CD4-positive, alpha-beta T cell (primary cell): ENCODE data around the gene RBPJL. TPM values are rescaled to one million over a fixed set of nuclear protein-coding genes. Genes with fewer than 3 reads are reported as not detected.

ENCODE experiments used
- ATAC-seq: fragments of 200-7000 bp; cut with Tn5 transposase; one replicate; pipeline ENCODE4 v1.10.0; 2022; ENCODE audit warnings: mild to moderate bottlenecking; ENCODE audit not compliant: poor library complexity
- CTCF ChIA-PET: fragments of 350-600 bp; sonication (Branson Sonifier 250); formaldehyde crosslinking; loops from one replicate; lab custom pipeline; 2021; ENCODE audit warnings: antibody characterized with exemption, inconsistent platforms; lab: Charles Lee
- POLR2A ChIA-PET: fragments of 350-600 bp; sonication (Branson Sonifier 250); formaldehyde crosslinking; loops from one replicate; lab custom pipeline; 2021; ENCODE audit warnings: antibody characterized with exemption, inconsistent platforms; lab: Charles Lee
- DNase-seq, 14 experiments: peaks; one replicate each; pipeline ENCODE4 v3.0.0-alpha.2; 2013 to 2020; ENCODE audit warnings: mixed read lengths in 2 of 14
- H3K27ac ChIP-seq, 2 donors: one replicate each; pipeline versions ENCODE4 v1.5.1 to v1.7.0; 2013; ENCODE audit warnings: low read length in 2 of 2, low read depth in 1 of 2, mild to moderate bottlenecking in 1 of 2
- H3K27me3 ChIP-seq, 2 experiments: 1 replicate in 1 of 2; 2 replicates in 1 of 2; pipeline versions ENCODE4 v1.6.1 to v1.7.0; 2013; ENCODE audit warnings: low read length in 2 of 2, control low read depth in 1 of 2, mild to moderate bottlenecking in 1 of 2, moderate library complexity in 1 of 2; ENCODE audit not compliant: insufficient read depth in 2 of 2, control insufficient read depth in 1 of 2
- H3K36me3 ChIP-seq: one replicate; pipeline ENCODE4 v1.6.1; 2013; ENCODE audit warnings: low read length, control low read depth; ENCODE audit not compliant: insufficient read depth
- H3K4me1 ChIP-seq: one replicate; pipeline ENCODE4 v1.6.1; 2013; ENCODE audit warnings: low read length, control low read depth; ENCODE audit not compliant: insufficient read depth
- H3K4me3 ChIP-seq: one replicate; pipeline ENCODE4 v1.5.1; 2013; ENCODE audit warnings: mild to moderate bottlenecking, low read length, moderate library complexity
- H3K9me3 ChIP-seq, 2 experiments: 1 replicate in 1 of 2; 2 replicates in 1 of 2; pipeline versions ENCODE4 v1.6.1 to v1.7.0; 2013; ENCODE audit warnings: low read length in 2 of 2, mild to moderate bottlenecking in 2 of 2, control low read depth in 1 of 2, moderate library complexity in 1 of 2; ENCODE audit not compliant: control insufficient read depth in 1 of 2, insufficient read depth in 1 of 2
- H3K27ac Mint-ChIP-seq: one replicate; pipeline ENCODE4 v1.8.0; 2020; ENCODE audit warnings: mixed read lengths
- H3K27me3 Mint-ChIP-seq: one replicate; pipeline ENCODE4 v1.8.0; 2021; ENCODE audit warnings: mixed read lengths
- H3K36me3 Mint-ChIP-seq: one replicate; pipeline ENCODE4 v1.8.0; 2021; ENCODE audit warnings: low read depth, mixed read lengths
- H3K4me1 Mint-ChIP-seq: one replicate; pipeline ENCODE4 v1.8.0; 2021; ENCODE audit warnings: low read depth, mixed read lengths
- H3K4me3 Mint-ChIP-seq: one replicate; pipeline ENCODE4 v1.8.0; 2020; ENCODE audit warnings: mild to moderate bottlenecking, mixed read lengths
- H3K9me3 Mint-ChIP-seq: one replicate; pipeline ENCODE4 v1.8.0; 2020; ENCODE audit warnings: mixed read lengths
- CTCF ChIP-seq: fragments of 200-600 bp; IDR thresholded peaks from one replicate; pipeline ENCODE4 v1.8.0; 2022; ENCODE audit warnings: antibody characterized with exemption, mild to moderate bottlenecking
- intact Hi-C, 2 experiments: fragments of 100-400 bp; cut with DNase I in 1 of 2; cut with micrococcal nuclease in 1 of 2; formaldehyde crosslinking; loops; one replicate each; pipeline versions ENCODE4 v1.15.1 to v1.9.0; 2023 to 2025; cut with DNase I, micrococcal nuclease
- total RNA-seq, 174 experiments: library from RNA in 2 of 174; stranded (reverse) in 2 of 174; gene quantifications; one replicate each; pipeline ENCODE4 v1.2.3 and lab custom pipeline; 2021 to 2026

The RBPJL gene
- total RNA-seq, 2 experiments from 2014 or later: not detected

GRCh38 chr20:45344168-45344860, 37.7 kb downstream of the RBPJL start:
- peaks cover 4% of the 10 kb centered on the region for H3K27me3 Mint-ChIP-seq
- H3K4me1 Mint-ChIP-seq: peaks cover 7% of the 10 kb centered on the region
- no peak overlapping the region for H3K27ac Mint-ChIP-seq
- ChIA-PET CTCF (no interaction called here), POLR2A (no interaction called here)
- no peaks in the 10 kb centered on the region for H3K9me3 Mint-ChIP-seq
- no peaks in the 10 kb centered on the region for H3K36me3 Mint-ChIP-seq
- no peak overlapping the region for H3K4me3 ChIP-seq
- H3K4me3 Mint-ChIP-seq: no peak overlapping the region
- DNase-seq (peak in 3 of 14 experiments; percentile 29 to 64 (median 52)), ATAC-seq (no peak)
- no peaks in the 10 kb centered on the region for H3K36me3 ChIP-seq
- no peak for TF ChIP-seq CTCF
- H3K27me3 ChIP-seq: no peaks in the 10 kb centered on the region
- H3K27ac ChIP-seq: no peak overlapping the region
- intact Hi-C loops: no loop called here
- no peaks in the 10 kb centered on the region for H3K9me3 ChIP-seq
- H3K4me1 ChIP-seq: peaks cover 36% of the 10 kb centered on the region

GRCh38 chr20:45345104-45345936, 38.7 kb downstream of the RBPJL start:
- H3K4me3 Mint-ChIP-seq: peak overlapping the region; percentile 51
- POLR2A ChIA-PET: no interaction called here
- H3K27ac Mint-ChIP-seq: no peak overlapping the region
- TF ChIP-seq CTCF: no peak
- no peaks in the 10 kb centered on the region for H3K36me3 ChIP-seq
- H3K27me3 Mint-ChIP-seq: peaks cover 4% of the 10 kb centered on the region
- intact Hi-C loops: no loop called here
- H3K36me3 Mint-ChIP-seq: no peaks in the 10 kb centered on the region
- no peaks in the 10 kb centered on the region for H3K9me3 ChIP-seq
- peaks cover 36% of the 10 kb centered on the region for H3K4me1 ChIP-seq
- H3K27ac ChIP-seq: no peak overlapping the region
- peaks cover 7% of the 10 kb centered on the region for H3K4me1 Mint-ChIP-seq
- CTCF ChIA-PET: no interaction called here
- DNase-seq: no peak
- no peaks in the 10 kb centered on the region for H3K9me3 Mint-ChIP-seq
- H3K4me3 ChIP-seq: no peak overlapping the region
- ATAC-seq: no peak
- H3K27me3 ChIP-seq: no peaks in the 10 kb centered on the region

GRCh38 chr20:45346291-45346718, 39.7 kb downstream of the RBPJL start:
- Mint-ChIP-seq H3K36me3 (no peaks in the 10 kb centered on the region), H3K9me3 (no peaks in the 10 kb centered on the region), H3K27ac (no peak overlapping the region), H3K4me3 (no peak overlapping the region), H3K4me1 (peaks cover 7% of the 10 kb centered on the region), H3K27me3 (peaks cover 4% of the 10 kb centered on the region)
- DNase-seq (peak in 1 of 14 experiments; percentile 38), ATAC-seq (no peak)
- no peak for TF ChIP-seq CTCF
- no peaks in the 10 kb centered on the region for H3K36me3 ChIP-seq
- H3K4me1 ChIP-seq: peaks cover 36% of the 10 kb centered on the region
- no peak overlapping the region for H3K4me3 ChIP-seq
- intact Hi-C loops: no loop called here
- H3K9me3 ChIP-seq: no peaks in the 10 kb centered on the region
- CTCF ChIA-PET: interaction anchor here (2.8 kb wide), 1 partner anchor 91 kb away, joined by 8 read pairs; no protein-coding TSS in a partner anchor
- H3K27me3 ChIP-seq: no peaks in the 10 kb centered on the region
- POLR2A ChIA-PET: no interaction called here
- no peak overlapping the region for H3K27ac ChIP-seq
